K562 (cell line): ENCODE measurements around the gene PAQR8. TPM values are rescaled to one million over a fixed set of nuclear protein-coding genes. Genes with fewer than 3 reads are reported as not detected.
A peak's percentile ranks its signal among the peaks of the same experiment; 100 is the strongest.

ENCODE experiments used
- ARHGAP35 ChIP-seq: fragments of 450-650 bp; IDR thresholded peaks from 2 replicates; pipeline ENCODE4 v1.6.1; 2018; ENCODE audit not compliant: partially characterized antibody
- ETS1 ChIP-seq: conservative IDR thresholded peaks from 2 replicates; pipeline ENCODE4 v1.6.1; 2011; ENCODE audit warnings: low read depth, mild to moderate bottlenecking, low read length; ENCODE audit not compliant: control insufficient read depth
- GATAD2A ChIP-seq: fragments of 450-650 bp; IDR thresholded peaks from 2 replicates; pipeline ENCODE4 v1.6.1; 2017
- KDM5B ChIP-seq: fragments of 200-600 bp; sonication (generic); IDR thresholded peaks from 2 replicates; pipeline ENCODE4 v1.6.1; 2012; ENCODE audit warnings: low read depth, mild to moderate bottlenecking, moderate library complexity, low read length, control low read depth, inconsistent platforms; ENCODE audit not compliant: insufficient replicate concordance
- MYNN ChIP-seq, 2 experiments: sonication (generic); formaldehyde crosslinking in 1 of 2; IDR thresholded peaks; 2 replicates each; pipeline versions ENCODE4 v1.5.0 to v1.6.1; 2016 to 2020; ENCODE audit warnings: antibody characterized with exemption in 1 of 2, missing genetic modification reagents in 1 of 2
- NFXL1 ChIP-seq: fragments of 450-650 bp; formaldehyde crosslinking; IDR thresholded peaks from 2 replicates; pipeline ENCODE4 v1.4.0; 2021; ENCODE audit warnings: mild to moderate bottlenecking
- NR2C2 ChIP-seq, 2 experiments: fragments of 200-800 bp in 1 of 2; sonication (Bioruptor generic) in 1 of 2; sonication (generic) in 1 of 2; formaldehyde crosslinking in 1 of 2; IDR thresholded peaks; 2 replicates each; pipeline versions ENCODE4 v1.6.1 to v1.8.0; 2016 to 2022; ENCODE audit warnings: mild to moderate bottlenecking in 1 of 2, missing compliant biosample characterization in 1 of 2, missing genetic modification characterization in 1 of 2, missing genetic modification reagents in 1 of 2
- PML ChIP-seq: IDR thresholded peaks from 2 replicates; pipeline ENCODE4 v1.6.1; 2012; ENCODE audit warnings: low read length, inconsistent platforms
- SAP30 ChIP-seq: fragments of 200-600 bp; sonication (generic); IDR thresholded peaks from 2 replicates; pipeline ENCODE4 v1.6.1; 2012; ENCODE audit warnings: borderline replicate concordance, low read depth, mild to moderate bottlenecking, moderate library complexity, low read length, control low read depth, inconsistent platforms; ENCODE audit not compliant: insufficient read depth, poor library complexity, severe bottlenecking
- XRCC4 ChIP-seq: IDR thresholded peaks from one replicate; pipeline ENCODE4 v1.6.1; 2011; ENCODE audit not compliant: insufficient read depth, insufficient read length; ENCODE audit errors: extremely low read depth
- ZBTB40 ChIP-seq, 2 experiments: fragments of 450-650 bp in 1 of 2; sonication (generic) in 1 of 2; formaldehyde crosslinking in 1 of 2; IDR thresholded peaks; 2 replicates each; pipeline versions ENCODE4 v1.7.1 to v1.9.0; 2016 to 2022; ENCODE audit warnings: inconsistent platforms in 1 of 2, mild to moderate bottlenecking in 1 of 2, missing genetic modification reagents in 1 of 2
- polyA plus RNA-seq, 8 experiments: library from polyadenylated mRNA; depleted of rRNA in 4 of 8; stranded (reverse) in 5 of 8; unstranded in 3 of 8; fragments of >200 nt; fragmentation: Nextera tagmentation in 2 of 8; fragmentation: Illumina TruSeq in 1 of 8; extraction: Ambion mirVana in 2 of 8; extraction: Trizol in 1 of 8; gene quantifications; 2 replicates each; pipeline versions ENCODE4 v1.2.1 to v1.2.3, GENCODE V29; 2011 to 2014; ENCODE audit warnings: inconsistent platforms in 1 of 8, missing spikeins in 1 of 8
- total RNA-seq, 7 experiments: library from RNA; depleted of rRNA in 6 of 7; stranded (reverse); fragments of >200 nt in 6 of 7; fragmentation: Illumina TruSeq in 2 of 7; extraction: Trizol in 2 of 7; gene quantifications; 2 replicates each; pipeline versions ENCODE4 v1.2.1 to v1.2.3, GENCODE V29; 2011 to 2021; ENCODE audit warnings: low replicate concordance in 1 of 7

PAQR8 gene
- total and polyA plus RNA-seq, 9 of the 15 experiments (the other 6 are each of a cell fraction or from before 2014, with no cell fraction given), result 1.4 to 10.2 (median 3.5) TPM

- TF ChIP-seq ZBTB40 (IDR thresholded peaks at IDR 0.05) (peak; percentile 67), ZBTB40 (CRISPR knock-in tag; IDR thresholded peaks at IDR 0.05) (no peak), KDM5B (peak; percentile 71), ETS1 (peak; percentile 70), GATAD2A (peak; percentile 41; the same call in 1 of the 2 replicates), XRCC4 (no peak), ARHGAP35 (peak; percentile 86), NR2C2 (CRISPR knock-in tag; IDR thresholded peaks at IDR 0.05) (peak; percentile 59; the same call in 1 of the 2 replicates), NR2C2 (tag; IDR thresholded peaks at IDR 0.05) (no peak), PML (peak; percentile 65; the same call in 1 of the 2 replicates), NFXL1 (CRISPR knock-in tag) (no peak), MYNN (IDR thresholded peaks at IDR 0.05) (peak; percentile 69; the same call in 1 of the 2 replicates), MYNN (CRISPR knock-in tag; IDR thresholded peaks at IDR 0.05) (no peak), SAP30 (peak; percentile 89)
Observed at GRCh38 chr6:52419809-52420667, 58.1 kb downstream of the PAQR8 start, which contains the start of gene EFHC1 (continued).
